ENCODE results near the gene TMEM63B. TPM values are rescaled to one million over a fixed set of nuclear protein-coding genes. Genes with fewer than 3 reads are reported as not detected.

The TMEM63B gene
- total and polyA plus RNA-seq, 2 experiments from 2014 or later = 51.7 to 52.4 TPM

DNA sequence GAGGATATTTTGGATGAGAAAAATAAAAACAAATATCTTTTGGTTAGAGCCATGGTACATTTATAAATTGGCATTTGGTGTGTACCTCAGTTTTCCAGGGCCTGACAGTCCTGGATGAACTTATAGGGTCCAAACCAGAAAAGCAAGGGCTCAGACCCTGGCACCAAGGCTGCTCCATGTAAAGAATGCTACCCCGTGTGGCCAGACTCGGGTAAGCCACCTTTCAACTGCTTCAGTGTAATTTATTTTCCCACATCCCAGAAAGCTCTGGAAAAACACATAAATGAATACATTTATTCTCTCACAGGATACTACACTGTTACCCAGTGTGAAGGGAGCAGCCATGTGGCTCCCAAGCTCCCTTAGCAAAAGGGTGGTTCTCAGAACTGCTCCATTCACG, 13.9 kb upstream of the TMEM63B start:
- peaks cover 4% of the 10 kb centered on the region for H3K4me1 ChIP-seq (ENCODE audit: low read depth)
- no peaks in the 10 kb centered on the region for H3K27me3 ChIP-seq
- TF ChIP-seq, protein P1, sequence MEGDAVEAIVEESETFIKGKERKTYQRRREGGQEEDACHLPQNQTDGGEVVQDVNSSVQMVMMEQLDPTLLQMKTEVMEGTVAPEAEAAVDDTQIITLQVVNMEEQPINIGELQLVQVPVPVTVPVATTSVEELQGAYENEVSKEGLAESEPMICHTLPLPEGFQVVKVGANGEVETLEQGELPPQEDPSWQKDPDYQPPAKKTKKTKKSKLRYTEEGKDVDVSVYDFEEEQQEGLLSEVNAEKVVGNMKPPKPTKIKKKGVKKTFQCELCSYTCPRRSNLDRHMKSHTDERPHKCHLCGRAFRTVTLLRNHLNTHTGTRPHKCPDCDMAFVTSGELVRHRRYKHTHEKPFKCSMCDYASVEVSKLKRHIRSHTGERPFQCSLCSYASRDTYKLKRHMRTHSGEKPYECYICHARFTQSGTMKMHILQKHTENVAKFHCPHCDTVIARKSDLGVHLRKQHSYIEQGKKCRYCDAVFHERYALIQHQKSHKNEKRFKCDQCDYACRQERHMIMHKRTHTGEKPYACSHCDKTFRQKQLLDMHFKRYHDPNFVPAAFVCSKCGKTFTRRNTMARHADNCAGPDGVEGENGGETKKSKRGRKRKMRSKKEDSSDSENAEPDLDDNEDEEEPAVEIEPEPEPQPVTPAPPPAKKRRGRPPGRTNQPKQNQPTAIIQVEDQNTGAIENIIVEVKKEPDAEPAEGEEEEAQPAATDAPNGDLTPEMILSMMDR (IDR thresholded peaks at IDR 0.05; ENCODE audit: low read depth, low read length) = peak; percentile 12
- H3K4me3 ChIP-seq = no peak overlapping the region
- no peaks in the 10 kb centered on the region for H3K9me3 ChIP-seq (ENCODE audit: low read depth)
- peaks cover 23% of the 10 kb centered on the region for H3K36me3 ChIP-seq
- DNase-seq (ENCODE audit: low read depth in 1 of 2, low spot score in 1 of 2) = no peak
- H3K27ac ChIP-seq = no peak overlapping the region

DNA sequence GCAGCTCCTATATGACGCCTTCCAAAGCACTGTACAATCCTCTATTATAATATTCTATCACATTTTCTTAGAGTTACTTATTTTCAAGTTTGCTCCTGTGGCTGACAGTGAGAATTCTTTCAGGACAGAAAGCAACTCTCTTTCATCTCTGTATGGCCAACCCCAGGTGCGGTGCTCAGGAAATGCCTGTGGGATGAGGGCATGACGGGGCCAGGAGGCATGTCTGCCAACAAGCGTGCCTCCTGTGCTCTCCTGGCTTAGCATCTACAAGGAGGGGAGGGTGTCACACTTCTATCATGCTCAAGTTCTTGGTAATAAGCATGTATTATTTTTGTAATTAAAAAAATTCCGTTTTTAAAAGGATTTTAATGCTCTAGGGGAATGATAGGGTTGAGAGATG, 11.5 kb upstream of the TMEM63B start:
- DNase-seq (ENCODE audit: low read depth in 1 of 2, low spot score in 1 of 2) = peak in 1 of 2 donors; percentile 33
- no peak overlapping the region for H3K27ac ChIP-seq

DNA sequence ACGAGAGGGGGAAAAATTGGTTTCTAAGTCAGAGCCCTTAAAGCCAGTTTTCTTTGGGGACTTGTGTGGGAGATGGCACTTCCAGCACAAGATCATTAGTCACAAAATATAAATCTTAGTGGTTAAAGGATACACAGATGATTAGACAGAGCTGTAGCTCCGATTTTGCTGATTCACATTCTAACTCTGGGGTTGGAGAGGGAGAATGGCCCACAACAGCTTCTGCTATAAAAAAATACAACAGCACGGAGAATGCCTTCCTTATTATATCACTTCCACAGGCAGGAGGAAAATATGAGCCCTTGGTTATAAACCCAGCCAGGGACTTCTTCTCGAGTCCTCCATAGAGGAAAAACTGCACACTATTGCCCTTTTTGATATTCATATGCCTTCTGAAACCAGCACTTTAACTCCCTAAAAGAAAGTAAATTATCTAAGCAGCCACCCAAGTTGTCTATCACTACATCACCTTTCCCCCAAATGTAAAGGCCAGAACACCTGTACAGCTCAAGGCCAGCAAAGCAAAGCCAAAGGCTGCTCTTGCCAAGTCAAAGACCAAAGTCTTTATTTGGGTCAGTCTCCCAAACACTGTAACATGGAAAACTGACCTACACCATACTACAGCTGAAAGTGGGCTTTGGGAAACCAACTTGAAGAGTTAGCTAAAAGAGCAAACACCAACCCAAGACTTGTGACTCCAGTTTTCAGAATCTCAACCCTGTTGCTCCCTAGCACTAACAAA, 10.5 kb upstream of the TMEM63B start:
- H3K4me1 ChIP-seq (ENCODE audit: low read depth) = peaks cover 13% of the 10 kb centered on the region
- no peaks in the 10 kb centered on the region for H3K9me3 ChIP-seq (ENCODE audit: low read depth)
- TF ChIP-seq, protein P1 (IDR thresholded peaks at IDR 0.05; ENCODE audit: low read depth, low read length) = no peak
- H3K27ac ChIP-seq = no peak overlapping the region
- H3K36me3 ChIP-seq = peaks cover 20% of the 10 kb centered on the region
- peak in 1 of 2 donors; percentile 60 for DNase-seq (ENCODE audit: low read depth in 1 of 2, low spot score in 1 of 2)
- H3K27me3 ChIP-seq = no peaks in the 10 kb centered on the region
- no peak overlapping the region for H3K4me3 ChIP-seq

More for the DNA sequence above, 11.5 kb upstream of the TMEM63B start:
- Histone ChIP-seq H3K27me3 (no peaks in the 10 kb centered on the region), H3K4me3 (no peak overlapping the region), H3K9me3 (ENCODE audit: low read depth) (no peaks in the 10 kb centered on the region), H3K36me3 (peaks cover 20% of the 10 kb centered on the region), H3K4me1 (ENCODE audit: low read depth) (peaks cover 8% of the 10 kb centered on the region)
- TF ChIP-seq, protein P1 (IDR thresholded peaks at IDR 0.05; ENCODE audit: low read depth, low read length) = no peak

DNA sequence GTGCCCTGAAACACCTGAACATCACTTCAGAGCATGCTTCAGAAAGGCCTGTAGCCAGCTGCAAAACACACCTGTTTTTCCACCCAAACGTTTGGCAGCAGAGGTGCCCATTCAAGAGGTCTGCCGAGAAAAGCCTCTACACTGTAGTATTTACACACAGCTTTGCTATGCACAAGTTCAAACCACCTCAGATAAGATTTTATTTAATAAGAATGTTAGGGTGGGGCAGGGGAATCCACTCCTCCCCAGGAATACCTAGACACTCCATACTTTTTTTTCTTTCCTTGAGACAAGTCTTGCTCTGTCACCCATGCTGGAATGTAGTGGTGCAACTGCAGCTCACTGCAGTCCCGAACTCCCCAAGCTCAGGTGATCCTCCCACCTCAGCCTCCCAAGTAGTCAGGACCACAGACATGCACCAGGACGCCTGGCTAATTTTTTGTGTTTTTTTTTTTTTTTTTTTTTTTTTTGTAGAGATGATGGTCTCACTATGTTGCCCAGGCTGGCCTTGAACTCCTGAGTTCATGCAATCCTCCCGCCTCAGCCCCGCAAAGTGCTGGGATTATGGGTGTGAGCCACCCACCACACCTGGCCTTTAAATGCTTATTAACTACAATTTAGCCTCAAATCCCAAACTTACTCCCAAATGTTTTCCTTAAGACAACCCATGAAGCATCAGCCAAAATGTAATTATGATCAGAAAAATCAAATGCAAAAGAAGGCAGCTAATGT, 9.8 kb upstream of the TMEM63B start:
- Histone ChIP-seq H3K9me3 (ENCODE audit: low read depth) (no peaks in the 10 kb centered on the region), H3K27ac (no peak overlapping the region), H3K4me3 (no peak overlapping the region), H3K36me3 (peaks cover 15% of the 10 kb centered on the region), H3K27me3 (no peaks in the 10 kb centered on the region), H3K4me1 (ENCODE audit: low read depth) (peaks cover 16% of the 10 kb centered on the region)
- TF ChIP-seq, protein P1 (IDR thresholded peaks at IDR 0.05; ENCODE audit: low read depth, low read length) = no peak
- DNase-seq (ENCODE audit: low read depth in 1 of 2, low spot score in 1 of 2) = no peak

DNA sequence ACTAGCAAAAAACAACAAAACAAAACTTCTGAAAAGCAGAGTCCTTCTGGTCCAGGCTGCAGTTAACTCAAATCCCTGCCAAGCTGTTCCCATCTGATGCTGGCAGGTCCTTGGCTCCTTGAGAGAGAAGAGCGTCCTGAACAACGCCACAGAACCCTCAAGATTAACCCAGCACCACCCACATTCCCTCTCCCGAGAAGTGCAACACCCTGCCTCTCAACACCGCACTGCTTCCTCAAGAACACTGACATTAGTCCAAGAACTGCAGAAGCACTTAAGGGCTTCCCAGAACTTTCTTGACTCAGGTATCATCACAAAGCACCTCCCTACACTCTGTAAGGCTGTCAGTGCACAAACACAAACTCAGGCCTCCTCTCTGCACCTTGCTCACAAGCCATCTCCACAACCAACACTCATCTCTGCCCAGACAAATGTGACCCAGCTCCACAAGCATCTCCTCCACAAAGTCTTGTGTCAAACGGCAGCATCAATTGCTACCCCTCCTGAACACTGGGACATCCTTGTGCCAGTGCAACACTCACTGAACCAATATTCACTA, 7.6 kb upstream of the TMEM63B start:
- Histone ChIP-seq H3K27me3 (no peaks in the 10 kb centered on the region), H3K4me3 (no peak overlapping the region), H3K9me3 (ENCODE audit: low read depth) (no peaks in the 10 kb centered on the region), H3K4me1 (ENCODE audit: low read depth) (peaks cover 34% of the 10 kb centered on the region), H3K36me3 (no peaks in the 10 kb centered on the region), H3K27ac (peak overlapping the region; percentile 63)
- peak in 1 of 2 donors; percentile 40 for DNase-seq (ENCODE audit: low read depth in 1 of 2, low spot score in 1 of 2)
- TF ChIP-seq, protein P1 (IDR thresholded peaks at IDR 0.05; ENCODE audit: low read depth, low read length) = no peak
